Measurements from ENCODE around the gene NPHP4. TPM values are rescaled to one million over a fixed set of nuclear protein-coding genes. Genes with fewer than 3 reads are reported as not detected.

Gene NPHP4
- total and polyA plus RNA-seq, 2 donors (not counting 3 experiments of a cell fraction or from before 2014, with no cell fraction given), result 4.4 to 11.7 TPM

DNA sequence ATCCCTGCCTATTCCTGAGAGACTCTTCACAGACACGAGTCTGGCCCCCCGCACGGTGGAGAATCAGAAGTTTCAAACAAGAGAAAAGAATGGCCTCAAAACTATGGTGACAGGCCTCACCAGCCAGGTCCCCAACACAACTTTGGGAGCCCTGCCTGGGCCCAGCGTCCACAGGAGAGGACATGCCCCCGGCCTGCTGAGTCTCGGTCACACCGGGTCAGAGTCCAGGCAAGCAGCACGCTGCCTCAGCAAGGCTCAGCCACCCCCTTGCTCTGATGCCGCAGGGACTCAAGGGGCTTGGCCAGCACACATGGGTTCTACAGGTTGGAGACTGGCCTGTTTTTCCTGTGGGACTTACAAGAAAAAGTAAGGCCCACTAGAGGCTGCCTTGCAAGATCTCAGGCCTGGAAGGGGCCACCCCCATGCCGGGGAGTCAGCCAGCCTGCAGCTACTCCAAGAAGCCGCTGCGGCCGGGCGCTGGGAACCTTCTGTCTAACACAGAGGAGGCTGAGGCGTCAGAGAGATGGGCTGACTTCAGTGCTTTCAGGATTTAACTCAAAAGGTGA is 116.8 kb downstream of the NPHP4 start:
- BruUV-seq (replicated peaks), result no TSS peak
- Histone ChIP-seq H3K36me3 (ENCODE audit: control insufficient read depth in 2 of 2, extremely low read depth in 1 of 2, insufficient read depth in 2 of 2, low read length in 2 of 2) (no peaks in the 10 kb centered on the region), H3K27me3 (ENCODE audit: control insufficient read depth in 2 of 2, insufficient read depth in 2 of 2, low read length in 2 of 2) (no peaks in the 10 kb centered on the region), H3K27ac (ENCODE audit: insufficient read depth, low read depth, low read length) (no peak overlapping the region), H2AFZ (ENCODE audit: low read depth, low read length) (no peak overlapping the region), H3K4me2 (ENCODE audit: insufficient read depth, low read length) (no peak overlapping the region), H3K9me3 (replicated peaks; ENCODE audit: control insufficient read depth, insufficient read depth, low read length) (no peaks in the 10 kb centered on the region), H3K9me1 (replicated peaks; ENCODE audit: control insufficient read depth, extremely low read depth, insufficient read depth, low read length) (no peaks in the 10 kb centered on the region), H4K20me1 (replicated peaks; ENCODE audit: control insufficient read depth, extremely low read depth, insufficient read depth, low read length) (no peaks in the 10 kb centered on the region), H3K79me2 (ENCODE audit: control insufficient read depth, insufficient read depth, low read length) (no peaks in the 10 kb centered on the region), H3K4me1 (ENCODE audit: control insufficient read depth, extremely low read depth, insufficient read depth, low read length) (no peaks in the 10 kb centered on the region), H3K4me3 (replicated peaks in 1 of 3; ENCODE audit: insufficient read depth in 1 of 3, low read depth in 1 of 3, low read length in 3 of 3) (no peak overlapping the region), H3K9ac (replicated peaks; ENCODE audit: extremely low read depth, insufficient read depth, low read length) (no peak overlapping the region)
- no peak for FAIRE-seq
- TF ChIP-seq, protein P1, sequence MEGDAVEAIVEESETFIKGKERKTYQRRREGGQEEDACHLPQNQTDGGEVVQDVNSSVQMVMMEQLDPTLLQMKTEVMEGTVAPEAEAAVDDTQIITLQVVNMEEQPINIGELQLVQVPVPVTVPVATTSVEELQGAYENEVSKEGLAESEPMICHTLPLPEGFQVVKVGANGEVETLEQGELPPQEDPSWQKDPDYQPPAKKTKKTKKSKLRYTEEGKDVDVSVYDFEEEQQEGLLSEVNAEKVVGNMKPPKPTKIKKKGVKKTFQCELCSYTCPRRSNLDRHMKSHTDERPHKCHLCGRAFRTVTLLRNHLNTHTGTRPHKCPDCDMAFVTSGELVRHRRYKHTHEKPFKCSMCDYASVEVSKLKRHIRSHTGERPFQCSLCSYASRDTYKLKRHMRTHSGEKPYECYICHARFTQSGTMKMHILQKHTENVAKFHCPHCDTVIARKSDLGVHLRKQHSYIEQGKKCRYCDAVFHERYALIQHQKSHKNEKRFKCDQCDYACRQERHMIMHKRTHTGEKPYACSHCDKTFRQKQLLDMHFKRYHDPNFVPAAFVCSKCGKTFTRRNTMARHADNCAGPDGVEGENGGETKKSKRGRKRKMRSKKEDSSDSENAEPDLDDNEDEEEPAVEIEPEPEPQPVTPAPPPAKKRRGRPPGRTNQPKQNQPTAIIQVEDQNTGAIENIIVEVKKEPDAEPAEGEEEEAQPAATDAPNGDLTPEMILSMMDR (IDR thresholded peaks at IDR 0.05; ENCODE audit: extremely low read depth in 1 of 2, insufficient read depth in 1 of 2, low read depth in 1 of 2, low read length in 2 of 2), result no peak
- intact Hi-C loops (cut with micrococcal nuclease), result no loop called here
- dilution Hi-C loops (cut with MboI; ENCODE audit: extremely low pct_ligation_motif_present, low sequenced_read_pairs), result no loop called here
- DNase-seq (ENCODE audit: low read depth, low spot score), result no peak
- ChIA-PET POLR2A (no interaction called here), CTCF (no interaction called here)

GRCh38 chr1:5874416-5875110 is 117.7 kb downstream of the NPHP4 start:
- no TSS peak for BruUV-seq (replicated peaks)
- CTCF ChIA-PET, result no interaction called here

More at GRCh38 chr1:5874416-5875110, 117.7 kb downstream of the NPHP4 start:
- intact Hi-C loops (cut with micrococcal nuclease) (no loop called here), dilution Hi-C loops (cut with MboI; ENCODE audit: extremely low pct_ligation_motif_present, low sequenced_read_pairs) (no loop called here)
- no peak overlapping the region for H3K9ac ChIP-seq (replicated peaks; ENCODE audit: extremely low read depth, insufficient read depth, low read length)
- H3K27ac ChIP-seq (ENCODE audit: insufficient read depth, low read depth, low read length), result no peak overlapping the region
- POLR2A ChIA-PET, result no interaction called here
- no peaks in the 10 kb centered on the region for H3K4me1 ChIP-seq (ENCODE audit: control insufficient read depth, extremely low read depth, insufficient read depth, low read length)
- DNase-seq (ENCODE audit: low read depth, low spot score), result no peak
- no peak for FAIRE-seq
- H3K9me1 ChIP-seq (replicated peaks; ENCODE audit: control insufficient read depth, extremely low read depth, insufficient read depth, low read length), result no peaks in the 10 kb centered on the region
- no peaks in the 10 kb centered on the region for H3K27me3 ChIP-seq (ENCODE audit: control insufficient read depth in 2 of 2, insufficient read depth in 2 of 2, low read length in 2 of 2)
- no peaks in the 10 kb centered on the region for H4K20me1 ChIP-seq (replicated peaks; ENCODE audit: control insufficient read depth, extremely low read depth, insufficient read depth, low read length)
- no peak overlapping the region for H3K4me2 ChIP-seq (ENCODE audit: insufficient read depth, low read length)
- no peak overlapping the region for H3K4me3 ChIP-seq (replicated peaks in 1 of 3; ENCODE audit: insufficient read depth in 1 of 3, low read depth in 1 of 3, low read length in 3 of 3)
- H3K9me3 ChIP-seq (replicated peaks; ENCODE audit: control insufficient read depth, insufficient read depth, low read length), result no peaks in the 10 kb centered on the region
- no peak for TF ChIP-seq POLR2AphosphoS5 (IDR thresholded peaks at IDR 0.05; ENCODE audit: insufficient read depth, low read depth, low read length)
- H3K36me3 ChIP-seq (ENCODE audit: control insufficient read depth in 2 of 2, extremely low read depth in 1 of 2, insufficient read depth in 2 of 2, low read length in 2 of 2), result no peaks in the 10 kb centered on the region
- no peak overlapping the region for H2AFZ ChIP-seq (ENCODE audit: low read depth, low read length)
- no peaks in the 10 kb centered on the region for H3K79me2 ChIP-seq (ENCODE audit: control insufficient read depth, insufficient read depth, low read length)

Data from endothelial cell of umbilical vein (primary cell).